GM12875 (cell line): ENCODE data around the gene HDAC4.

ENCODE experiments used
- H3K4me3 ChIP-seq: one replicate; pipeline ENCODE4 v1.5.1; 2011; ENCODE audit warnings: low read depth, low read length, control low read depth
- TF ChIP-seq, protein P1 (sequence below): IDR thresholded peaks from 2 replicates; pipeline ENCODE4 v1.5.1; 2011; ENCODE audit warnings: low read depth, mild to moderate bottlenecking, control low read depth, inconsistent platforms, low read length, moderate library complexity, borderline replicate concordance; ENCODE audit not compliant: insufficient read depth

The HDAC4 gene

DNA sequence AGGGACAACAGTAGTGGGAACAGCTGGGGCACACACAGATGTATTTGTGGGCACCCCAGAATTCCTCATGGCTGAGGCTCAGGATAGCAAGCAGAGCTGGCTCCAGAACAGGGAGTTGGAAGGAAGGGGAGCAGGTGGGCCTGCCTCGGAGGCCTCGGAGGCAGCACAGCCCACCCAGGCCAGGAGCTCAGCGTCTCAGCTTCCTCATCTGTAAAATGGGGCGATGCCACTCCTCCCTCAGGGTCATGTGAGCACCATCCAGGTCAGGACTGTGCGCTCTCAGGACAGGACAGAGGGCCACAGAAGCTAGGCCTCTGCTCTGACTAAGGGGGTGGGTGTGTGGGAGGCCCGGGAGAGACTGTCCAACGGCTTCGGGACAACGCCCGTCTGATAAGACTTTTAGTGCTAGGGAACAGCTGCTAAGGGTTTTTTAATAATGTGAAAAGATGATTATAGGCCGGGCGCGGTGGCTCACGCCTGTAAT is 106.2 kb downstream of the HDAC4 start:
- TF ChIP-seq, protein P1, sequence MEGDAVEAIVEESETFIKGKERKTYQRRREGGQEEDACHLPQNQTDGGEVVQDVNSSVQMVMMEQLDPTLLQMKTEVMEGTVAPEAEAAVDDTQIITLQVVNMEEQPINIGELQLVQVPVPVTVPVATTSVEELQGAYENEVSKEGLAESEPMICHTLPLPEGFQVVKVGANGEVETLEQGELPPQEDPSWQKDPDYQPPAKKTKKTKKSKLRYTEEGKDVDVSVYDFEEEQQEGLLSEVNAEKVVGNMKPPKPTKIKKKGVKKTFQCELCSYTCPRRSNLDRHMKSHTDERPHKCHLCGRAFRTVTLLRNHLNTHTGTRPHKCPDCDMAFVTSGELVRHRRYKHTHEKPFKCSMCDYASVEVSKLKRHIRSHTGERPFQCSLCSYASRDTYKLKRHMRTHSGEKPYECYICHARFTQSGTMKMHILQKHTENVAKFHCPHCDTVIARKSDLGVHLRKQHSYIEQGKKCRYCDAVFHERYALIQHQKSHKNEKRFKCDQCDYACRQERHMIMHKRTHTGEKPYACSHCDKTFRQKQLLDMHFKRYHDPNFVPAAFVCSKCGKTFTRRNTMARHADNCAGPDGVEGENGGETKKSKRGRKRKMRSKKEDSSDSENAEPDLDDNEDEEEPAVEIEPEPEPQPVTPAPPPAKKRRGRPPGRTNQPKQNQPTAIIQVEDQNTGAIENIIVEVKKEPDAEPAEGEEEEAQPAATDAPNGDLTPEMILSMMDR: no peak
- H3K4me3 ChIP-seq: no peak overlapping the region

GRCh38 chr2:239293775-239294430 is 106.9 kb downstream of the HDAC4 start:
- no peak overlapping the region for H3K4me3 ChIP-seq
- TF ChIP-seq, protein P1: no peak

GRCh38 chr2:239292959-239293774 is 107.7 kb downstream of the HDAC4 start:
- TF ChIP-seq, protein P1: no peak
- H3K4me3 ChIP-seq: no peak overlapping the region

DNA sequence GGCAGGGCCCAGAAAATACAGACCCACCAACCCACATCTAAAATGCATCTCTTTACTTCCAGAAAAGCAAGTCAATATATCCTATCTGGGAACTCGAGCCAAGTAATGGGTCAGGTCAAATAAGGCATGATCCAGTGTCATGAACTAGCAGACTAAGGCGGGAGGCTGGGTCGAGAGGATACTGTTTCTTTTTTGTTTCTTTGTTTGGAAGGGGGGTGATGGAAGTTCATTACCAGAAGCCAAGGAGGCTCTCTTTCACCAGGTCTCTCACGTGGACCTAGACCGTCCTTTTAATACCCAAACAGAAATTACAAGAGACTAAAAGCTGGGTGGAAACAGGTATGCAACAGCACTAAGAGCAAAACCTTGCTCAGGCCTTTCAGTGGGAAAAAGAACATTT is 108.3 kb downstream of the HDAC4 start:
- TF ChIP-seq, protein P1: no peak
- no peak overlapping the region for H3K4me3 ChIP-seq

DNA sequence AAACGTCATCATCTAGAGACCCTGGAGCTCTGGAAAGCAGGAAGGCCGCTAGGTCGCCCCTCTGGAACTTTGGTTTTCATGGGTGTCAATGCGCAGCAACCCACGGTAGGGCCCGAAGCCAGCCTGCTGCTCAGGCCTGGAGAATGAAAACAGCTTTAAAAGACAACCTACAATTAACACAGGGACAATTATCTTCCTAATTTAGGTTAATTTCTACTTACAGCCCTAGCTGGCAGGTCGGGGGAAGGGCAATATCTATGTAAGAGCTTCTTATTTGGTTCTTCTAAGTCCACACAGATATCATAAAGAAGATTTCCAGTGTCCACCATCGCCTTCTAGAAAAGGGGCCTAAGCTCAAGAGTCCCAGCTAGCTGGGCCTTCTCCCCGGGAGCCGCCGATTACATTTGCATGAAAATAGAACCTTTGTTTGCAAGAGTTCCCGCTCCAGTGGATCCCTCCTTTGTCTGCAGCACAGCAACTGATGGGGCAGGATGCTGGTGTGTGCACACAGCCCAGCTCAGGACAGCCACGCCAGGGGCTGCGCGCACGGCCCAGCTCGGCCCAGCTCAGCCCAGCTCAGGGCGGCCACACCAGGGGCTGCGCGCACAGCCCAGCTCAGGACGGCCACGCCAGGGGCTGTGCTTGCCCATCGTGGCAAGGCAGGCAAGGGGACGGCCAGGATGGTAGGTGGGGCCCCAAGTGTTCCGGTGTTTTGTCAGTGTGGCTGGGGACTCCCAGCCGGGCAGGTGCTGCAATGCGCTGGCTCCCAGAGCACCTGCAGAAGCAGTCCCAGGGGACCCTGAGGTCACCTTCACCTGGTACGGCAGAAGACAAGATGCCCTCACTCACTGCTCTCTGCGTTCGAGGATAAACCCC is 109.1 kb downstream of the HDAC4 start:
- H3K4me3 ChIP-seq: no peak overlapping the region
- TF ChIP-seq, protein P1: no peak

DNA sequence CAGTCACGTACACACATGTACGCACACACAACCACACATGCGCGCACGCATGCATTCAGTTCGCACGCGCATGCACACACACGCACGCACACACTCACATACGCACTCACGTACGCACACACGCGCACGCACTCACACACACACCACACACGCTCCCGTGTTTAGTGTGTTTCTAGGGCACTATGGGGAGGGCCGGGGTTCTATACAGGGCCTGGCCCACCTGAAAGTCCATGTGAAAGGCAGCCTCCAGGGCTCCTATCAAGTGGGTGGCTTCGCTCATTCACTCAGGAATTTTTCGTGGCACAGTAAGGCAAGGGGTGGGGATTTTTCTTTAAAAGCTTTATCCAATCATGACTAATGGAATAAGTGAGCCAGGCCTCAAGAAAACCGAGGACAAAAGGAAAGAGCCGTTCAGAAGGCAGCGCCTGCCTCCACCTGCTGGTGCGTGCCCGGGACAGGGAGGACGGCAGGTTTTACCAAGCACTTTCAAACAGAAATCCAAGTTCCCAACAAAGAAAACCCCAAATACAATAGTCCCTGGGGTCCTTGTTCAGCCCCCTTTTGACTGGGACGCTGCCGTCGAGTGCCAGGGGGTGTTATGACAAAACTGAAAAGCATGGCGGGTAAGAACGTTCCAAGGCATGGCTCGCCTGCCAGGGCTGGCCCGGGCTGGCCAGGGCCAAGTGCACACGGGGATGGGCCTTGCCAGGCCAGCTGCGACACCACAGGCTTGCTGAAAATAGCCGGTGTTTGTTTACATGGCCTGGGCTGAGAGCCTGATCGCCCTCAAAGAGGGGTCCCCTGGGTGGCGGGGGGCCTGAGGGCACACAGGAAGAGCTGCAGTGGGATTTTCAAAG is 110.0 kb downstream of the HDAC4 start:
- H3K4me3 ChIP-seq: no peak overlapping the region

More for the DNA sequence above, 110.0 kb downstream of the HDAC4 start:
- TF ChIP-seq, protein P1: no peak
